Breast epithelium (tissue), 3 donors: Measurements from ENCODE around the gene KCNK17.

Source experiments
- POLR2AphosphoS5 ChIP-seq, 3 donors: sonication (generic); formaldehyde crosslinking; IDR thresholded peaks; one replicate each; pipeline ENCODE4 v1.6.1; 2017; ENCODE audit warnings: antibody characterized with exemption in 3 of 3
- TF ChIP-seq, protein P1 (sequence below), 3 donors: fragments of 450-650 bp; IDR thresholded peaks; one replicate each; pipeline ENCODE4 v1.5.1; 2016 to 2017; ENCODE audit warnings: antibody characterized with exemption in 3 of 3, mild to moderate bottlenecking in 3 of 3, moderate library complexity in 3 of 3

- TF ChIP-seq, protein P1, sequence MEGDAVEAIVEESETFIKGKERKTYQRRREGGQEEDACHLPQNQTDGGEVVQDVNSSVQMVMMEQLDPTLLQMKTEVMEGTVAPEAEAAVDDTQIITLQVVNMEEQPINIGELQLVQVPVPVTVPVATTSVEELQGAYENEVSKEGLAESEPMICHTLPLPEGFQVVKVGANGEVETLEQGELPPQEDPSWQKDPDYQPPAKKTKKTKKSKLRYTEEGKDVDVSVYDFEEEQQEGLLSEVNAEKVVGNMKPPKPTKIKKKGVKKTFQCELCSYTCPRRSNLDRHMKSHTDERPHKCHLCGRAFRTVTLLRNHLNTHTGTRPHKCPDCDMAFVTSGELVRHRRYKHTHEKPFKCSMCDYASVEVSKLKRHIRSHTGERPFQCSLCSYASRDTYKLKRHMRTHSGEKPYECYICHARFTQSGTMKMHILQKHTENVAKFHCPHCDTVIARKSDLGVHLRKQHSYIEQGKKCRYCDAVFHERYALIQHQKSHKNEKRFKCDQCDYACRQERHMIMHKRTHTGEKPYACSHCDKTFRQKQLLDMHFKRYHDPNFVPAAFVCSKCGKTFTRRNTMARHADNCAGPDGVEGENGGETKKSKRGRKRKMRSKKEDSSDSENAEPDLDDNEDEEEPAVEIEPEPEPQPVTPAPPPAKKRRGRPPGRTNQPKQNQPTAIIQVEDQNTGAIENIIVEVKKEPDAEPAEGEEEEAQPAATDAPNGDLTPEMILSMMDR (IDR thresholded peaks at IDR 0.05) = no peak
- TF ChIP-seq POLR2AphosphoS5 (IDR thresholded peaks at IDR 0.05) = no peak
Measured at GRCh38 chr6:39335780-39336545, 21.7 kb upstream of the KCNK17 start.
